Activated naive CD4-positive, alpha-beta T cell treated with anti-CD3 and anti-CD28 coated beads for 36 hours (primary cell): ENCODE data around the gene CHMP6. TPM values are rescaled to one million over a fixed set of nuclear protein-coding genes. Genes with fewer than 3 reads are reported as not detected.

ENCODE experiments used
- CTCF ChIA-PET: fragments of 350-600 bp; sonication (Branson Sonifier 250); formaldehyde crosslinking; loops from one replicate; lab custom pipeline; 2021; ENCODE audit warnings: antibody characterized with exemption; lab: Charles Lee
- DNase-seq: peaks from one replicate; pipeline ENCODE4 v3.0.0-alpha.2; 2020
- H3K27ac Mint-ChIP-seq: one replicate; pipeline ENCODE4 v1.8.0; 2021; ENCODE audit warnings: mild to moderate bottlenecking, mixed read lengths
- H3K27me3 Mint-ChIP-seq: one replicate; pipeline ENCODE4 v1.8.0; 2021; ENCODE audit warnings: low read depth, mixed read lengths
- H3K36me3 Mint-ChIP-seq: one replicate; pipeline ENCODE4 v1.8.0; 2021; ENCODE audit warnings: low read depth, mixed read lengths
- H3K4me1 Mint-ChIP-seq: one replicate; pipeline ENCODE4 v1.8.0; 2021; ENCODE audit warnings: low read depth, mixed read lengths
- H3K4me3 Mint-ChIP-seq: one replicate; pipeline ENCODE4 v1.8.0; 2021; ENCODE audit warnings: mild to moderate bottlenecking, moderate library complexity, mixed read lengths
- H3K9me3 Mint-ChIP-seq: one replicate; pipeline ENCODE4 v1.8.0; 2021; ENCODE audit warnings: mixed read lengths
- intact Hi-C: fragments of 100-400 bp; cut with micrococcal nuclease; formaldehyde crosslinking; loops from one replicate; pipeline ENCODE4 v1.15.1; 2023
- total RNA-seq, 2 experiments: library from RNA; stranded (reverse); gene quantifications; one replicate each; pipeline ENCODE4 v1.2.3, GENCODE V29; 2021

CHMP6 gene
- total RNA-seq, 2 experiments from 2014 or later = 10.1 to 10.6 TPM

GRCh38 chr17:80981929-80982425, 9.7 kb upstream of the CHMP6 start:
- Mint-ChIP-seq H3K36me3 (no peaks in the 10 kb centered on the region), H3K4me3 (no peak overlapping the region), H3K27me3 (no peaks in the 10 kb centered on the region), H3K4me1 (peaks cover 12% of the 10 kb centered on the region), H3K9me3 (no peaks in the 10 kb centered on the region), H3K27ac (no peak overlapping the region)
- intact Hi-C loops = loop anchor here (1.0 to 5.0 kb wide), 2 partner anchors 405 to 555 kb away; no protein-coding TSS in a partner anchor
- no peak for DNase-seq
- CTCF ChIA-PET = interaction anchor here (0.6 kb wide), 1 partner anchor 83 kb away, joined by 4 read pairs; no protein-coding TSS in a partner anchor

GRCh38 chr17:80982426-80982974, 9.1 kb upstream of the CHMP6 start:
- H3K27me3 Mint-ChIP-seq = no peaks in the 10 kb centered on the region
- DNase-seq = no peak
- no peak overlapping the region for H3K4me3 Mint-ChIP-seq
- CTCF ChIA-PET = no interaction called here
- peaks cover 12% of the 10 kb centered on the region for H3K4me1 Mint-ChIP-seq
- intact Hi-C loops = loop anchor here (5.0 kb wide), 1 partner anchor 405 kb away; no protein-coding TSS in a partner anchor
- H3K36me3 Mint-ChIP-seq = no peaks in the 10 kb centered on the region
- H3K9me3 Mint-ChIP-seq = no peaks in the 10 kb centered on the region
- no peak overlapping the region for H3K27ac Mint-ChIP-seq

DNA sequence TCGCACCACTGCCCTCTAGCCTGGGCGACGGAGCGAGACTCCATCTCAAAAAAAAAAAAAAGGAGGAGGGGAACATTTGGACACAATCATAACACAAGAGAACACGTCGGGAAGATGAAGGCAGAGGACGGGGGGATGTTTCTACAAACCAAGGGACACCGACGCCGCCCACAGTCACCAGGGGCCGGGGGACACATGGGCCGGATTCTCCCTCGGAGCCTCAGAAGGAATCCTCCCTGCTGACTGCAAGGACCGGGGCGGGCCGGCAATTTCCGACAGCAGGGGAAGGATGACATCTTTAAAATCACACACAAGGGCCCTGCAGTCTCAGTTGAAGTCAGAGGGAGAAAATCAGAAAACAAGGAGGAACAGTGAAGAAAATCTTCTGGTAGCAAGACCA, 8.1 kb upstream of the CHMP6 start:
- intact Hi-C loops = loop anchor here (5.0 kb wide), 1 partner anchor 406 kb away; no protein-coding TSS in a partner anchor
- no peaks in the 10 kb centered on the region for H3K9me3 Mint-ChIP-seq
- no peaks in the 10 kb centered on the region for H3K36me3 Mint-ChIP-seq
- no peaks in the 10 kb centered on the region for H3K27me3 Mint-ChIP-seq
- peaks cover 12% of the 10 kb centered on the region for H3K4me1 Mint-ChIP-seq
- no peak overlapping the region for H3K4me3 Mint-ChIP-seq
- CTCF ChIA-PET = interaction anchor here (1.0 kb wide), 1 partner anchor 12 kb away, joined by 3 read pairs; no protein-coding TSS in a partner anchor
- no peak for DNase-seq
- H3K27ac Mint-ChIP-seq = no peak overlapping the region

GRCh38 chr17:80984749-80985148, 6.9 kb upstream of the CHMP6 start:
- Mint-ChIP-seq H3K27me3 (no peaks in the 10 kb centered on the region), H3K36me3 (no peaks in the 10 kb centered on the region), H3K4me1 (peaks cover 12% of the 10 kb centered on the region), H3K9me3 (no peaks in the 10 kb centered on the region), H3K27ac (no peak overlapping the region), H3K4me3 (no peak overlapping the region)
- CTCF ChIA-PET = no interaction called here
- no peak for DNase-seq
- intact Hi-C loops = loop anchor here (5.0 kb wide), 1 partner anchor 407 kb away; no protein-coding TSS in a partner anchor

- Mint-ChIP-seq H3K36me3 (no peaks in the 10 kb centered on the region), H3K27me3 (no peaks in the 10 kb centered on the region), H3K27ac (no peak overlapping the region), H3K4me1 (peaks cover 4% of the 10 kb centered on the region), H3K9me3 (no peaks in the 10 kb centered on the region), H3K4me3 (no peak overlapping the region)
- DNase-seq = no peak
- intact Hi-C loops = no loop called here
- CTCF ChIA-PET = no interaction called here
Measured at GRCh38 chr17:80986046-80986445, 5.6 kb upstream of the CHMP6 start.

DNA sequence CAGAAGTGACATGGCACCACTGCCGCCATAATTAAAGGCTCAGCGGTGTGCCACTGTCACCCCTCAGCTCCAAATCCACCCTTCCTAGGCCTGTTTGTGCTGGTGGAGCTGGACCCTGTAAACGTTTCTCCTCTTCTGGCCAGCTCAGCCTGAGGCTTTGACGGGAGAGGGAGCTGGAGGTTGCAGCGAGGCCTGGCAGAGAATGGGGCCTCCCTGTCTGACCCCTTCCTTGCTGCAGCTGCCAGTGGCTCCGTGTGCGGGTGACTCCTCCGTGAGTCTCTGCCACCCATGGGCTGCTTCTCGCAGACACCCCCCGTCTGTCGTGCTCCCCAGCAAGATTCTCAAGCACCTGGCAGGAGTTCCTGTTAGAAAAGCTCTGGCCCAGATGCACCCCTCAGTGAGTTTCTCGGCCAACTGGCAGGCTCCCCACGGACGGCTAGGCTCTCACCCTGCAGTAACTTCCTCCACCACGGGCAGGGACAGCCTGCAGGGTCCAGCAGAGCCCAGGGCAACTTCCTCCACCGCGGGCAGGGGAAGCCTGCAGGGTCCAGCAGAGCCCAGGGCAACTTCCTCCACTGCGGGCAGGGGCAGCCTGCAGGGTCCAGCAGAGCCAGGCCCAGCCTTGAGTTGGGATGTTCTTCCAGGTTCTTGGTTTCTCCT, 4.7 kb upstream of the CHMP6 start:
- no peak overlapping the region for H3K27ac Mint-ChIP-seq
- CTCF ChIA-PET = no interaction called here
- intact Hi-C loops = no loop called here
- DNase-seq = no peak
- no peaks in the 10 kb centered on the region for H3K36me3 Mint-ChIP-seq
- no peak overlapping the region for H3K4me3 Mint-ChIP-seq
- peaks cover 2% of the 10 kb centered on the region for H3K4me1 Mint-ChIP-seq
- no peaks in the 10 kb centered on the region for H3K27me3 Mint-ChIP-seq
- H3K9me3 Mint-ChIP-seq = no peaks in the 10 kb centered on the region

DNA sequence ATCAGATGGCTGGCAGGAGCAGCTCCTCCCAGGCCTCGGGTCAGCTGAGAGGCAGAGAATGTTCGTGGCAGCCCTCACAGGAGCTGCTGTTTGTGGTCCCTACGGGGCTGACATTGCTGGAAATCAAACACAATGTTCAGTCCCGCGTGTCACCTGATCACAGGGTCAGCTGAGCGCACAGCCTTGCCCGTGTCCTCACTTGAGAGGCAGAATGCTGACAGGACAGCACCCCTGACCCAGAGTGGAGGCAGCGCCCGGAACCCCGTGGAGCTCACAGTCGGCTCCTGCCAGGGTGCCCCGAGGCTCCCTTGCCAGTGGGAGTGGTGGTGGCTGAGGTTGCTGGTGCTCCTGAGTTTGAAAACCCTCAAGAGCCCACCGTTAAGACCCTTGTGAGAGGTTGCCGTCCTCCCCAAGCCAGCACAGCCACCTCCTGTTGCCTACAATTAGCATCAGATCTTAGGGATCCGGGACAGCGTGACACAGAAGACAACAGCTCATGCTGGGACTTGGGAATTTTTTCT, 3.6 kb upstream of the CHMP6 start:
- H3K27me3 Mint-ChIP-seq = no peaks in the 10 kb centered on the region
- CTCF ChIA-PET = interaction anchor here (0.5 to 2.2 kb wide), 4 partner anchors 13 to 906 kb away, joined by 3 to 9 read pairs (median 3); no protein-coding TSS in a partner anchor
- intact Hi-C loops = no loop called here
- no peak overlapping the region for H3K27ac Mint-ChIP-seq
- no peaks in the 10 kb centered on the region for H3K9me3 Mint-ChIP-seq
- DNase-seq = no peak
- H3K4me3 Mint-ChIP-seq = no peak overlapping the region
- no peaks in the 10 kb centered on the region for H3K36me3 Mint-ChIP-seq
- H3K4me1 Mint-ChIP-seq = peaks cover 6% of the 10 kb centered on the region

DNA sequence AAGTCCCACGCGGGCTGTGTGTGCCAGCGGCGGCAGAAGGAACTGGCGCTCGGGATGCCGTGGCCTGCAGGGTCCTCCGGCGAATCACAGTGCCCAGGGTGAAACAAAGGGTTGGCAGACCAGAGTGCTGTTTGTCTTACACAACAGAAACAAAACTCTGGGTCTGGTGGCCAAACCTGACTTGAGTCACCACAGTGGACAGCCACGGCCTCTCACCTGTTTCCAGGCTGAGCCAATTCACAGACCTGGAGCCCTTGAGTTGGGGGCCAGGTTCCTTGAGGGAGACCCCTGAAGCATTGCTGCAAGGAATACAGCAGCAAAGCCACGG, 2.1 kb upstream of the CHMP6 start:
- no peak overlapping the region for H3K4me3 Mint-ChIP-seq
- intact Hi-C loops = no loop called here
- CTCF ChIA-PET = interaction anchor here (0.7 to 2.2 kb wide), 2 partner anchors 59 to 113 kb away, joined by 3 to 9 read pairs; no protein-coding TSS in a partner anchor

GRCh38 chr17:80990921-80991644, 558 bp upstream of the CHMP6 start:
- peak overlapping the region; percentile 65 for H3K27ac Mint-ChIP-seq
- CTCF ChIA-PET = interaction anchor here (1.0 kb wide), 2 partner anchors 21 to 111 kb away, joined by 3 to 4 read pairs; no protein-coding TSS in a partner anchor
- H3K9me3 Mint-ChIP-seq = no peaks in the 10 kb centered on the region
- H3K36me3 Mint-ChIP-seq = peaks cover 3% of the 10 kb centered on the region
- peaks cover 12% of the 10 kb centered on the region for H3K4me1 Mint-ChIP-seq
- H3K27me3 Mint-ChIP-seq = no peaks in the 10 kb centered on the region
- H3K4me3 Mint-ChIP-seq = peak overlapping the region; percentile 73
- no peak for DNase-seq
- intact Hi-C loops = loop anchor here (1.0 kb wide), 1 partner anchor 106 kb away; no protein-coding TSS in a partner anchor

More for the DNA sequence above, 2.1 kb upstream of the CHMP6 start:
- Mint-ChIP-seq H3K9me3 (no peaks in the 10 kb centered on the region), H3K36me3 (no peaks in the 10 kb centered on the region), H3K27me3 (no peaks in the 10 kb centered on the region), H3K27ac (no peak overlapping the region), H3K4me1 (peaks cover 12% of the 10 kb centered on the region)
- no peak for DNase-seq

- no peak overlapping the region for H3K27ac Mint-ChIP-seq
- no peak for DNase-seq
- peaks cover 3% of the 10 kb centered on the region for H3K36me3 Mint-ChIP-seq
- no peaks in the 10 kb centered on the region for H3K27me3 Mint-ChIP-seq
- peaks cover 12% of the 10 kb centered on the region for H3K4me1 Mint-ChIP-seq
- CTCF ChIA-PET = interaction anchor here (0.6 kb wide), 1 partner anchor 122 kb away, joined by 3 read pairs; no protein-coding TSS in a partner anchor
- no peaks in the 10 kb centered on the region for H3K9me3 Mint-ChIP-seq
- intact Hi-C loops = no loop called here
- H3K4me3 Mint-ChIP-seq = peak overlapping the region; percentile 70
Measured at GRCh38 chr17:80992077-80992947, 671 bp downstream of the CHMP6 start.

DNA sequence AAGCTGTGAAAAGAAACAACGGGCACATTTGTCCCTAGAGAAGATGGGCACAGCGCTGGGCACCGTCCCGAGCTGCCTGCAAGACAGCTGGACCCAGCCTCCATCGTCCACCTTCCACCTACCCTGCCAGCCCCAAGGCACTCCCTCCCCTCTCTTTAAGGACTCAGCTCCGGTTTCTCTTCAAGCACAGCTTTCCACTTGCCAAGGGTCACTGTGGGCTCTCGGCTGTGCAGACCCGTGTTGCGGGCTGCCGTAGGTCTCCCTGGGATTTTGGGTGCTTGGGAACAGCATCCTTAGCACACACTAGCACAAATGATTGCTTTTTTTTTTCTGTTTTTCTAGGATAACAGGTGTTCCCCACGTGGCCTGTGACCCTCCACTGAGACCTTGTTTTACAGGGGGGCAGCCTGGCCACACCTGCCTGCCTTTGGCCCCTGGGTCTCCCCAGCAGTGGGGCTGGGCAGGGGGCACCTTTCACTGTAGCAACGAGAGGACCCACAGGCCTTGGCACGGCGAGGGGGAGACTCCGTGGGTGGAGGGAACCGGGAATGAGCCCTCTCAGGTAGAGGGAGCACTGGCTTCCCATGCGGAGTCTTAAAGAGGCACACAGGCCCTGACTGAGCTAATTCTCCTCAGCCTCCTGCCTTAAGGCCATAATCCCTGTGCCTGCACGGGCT, 1.4 kb downstream of the CHMP6 start:
- H3K36me3 Mint-ChIP-seq = peaks cover 3% of the 10 kb centered on the region
- no peak overlapping the region for H3K27ac Mint-ChIP-seq
- H3K4me1 Mint-ChIP-seq = peaks cover 12% of the 10 kb centered on the region
- no peaks in the 10 kb centered on the region for H3K9me3 Mint-ChIP-seq
- CTCF ChIA-PET = no interaction called here
- no peaks in the 10 kb centered on the region for H3K27me3 Mint-ChIP-seq
- H3K4me3 Mint-ChIP-seq = peak overlapping the region; percentile 70
- DNase-seq = no peak
- intact Hi-C loops = no loop called here
